Measurements from ENCODE around the gene CCDC186.
A peak's percentile ranks its signal among the peaks of the same experiment; 100 is the strongest.

CCDC186 gene

GRCh38 chr10:114173921-114174694 lies at the start of gene CCDC186:
Gene CCDC186, minus strand, starts transcription at chr10:114174203. Its CDS starts 10,935 bp downstream, at chr10:114163268.
- H3K27ac Mint-ChIP-seq, result peak within 1 kb of the TSS; percentile 97
- H3K4me3 Mint-ChIP-seq, result peak within 1 kb of the TSS; percentile 99
- ATAC-seq, result peak; percentile 98

DNA sequence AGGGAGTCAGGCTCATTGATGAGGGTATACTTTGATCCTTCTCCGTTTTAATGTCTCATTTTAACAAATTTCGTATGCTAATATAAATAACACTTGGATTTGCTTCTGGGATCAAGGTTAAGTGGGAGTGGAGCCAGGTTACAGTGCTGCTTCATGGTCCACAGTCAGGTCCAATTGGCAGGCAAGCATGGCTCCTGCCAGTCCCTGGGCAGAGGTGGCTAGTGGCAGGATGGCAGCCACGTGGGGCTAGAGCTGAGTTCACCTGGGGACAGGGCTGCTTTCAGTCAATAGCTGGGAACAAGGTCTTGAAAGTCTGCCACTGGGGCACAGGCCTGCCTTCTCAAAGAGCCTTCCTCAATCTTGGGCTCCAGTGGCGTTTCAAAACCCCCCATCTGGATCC lies 49.1 kb upstream of the CCDC186 start:
- Mint-ChIP-seq H3K4me3 (no peak overlapping the region), H3K27ac (no peak overlapping the region), H3K27me3 (peaks cover 8% of the 10 kb centered on the region), H3K4me1 (no peaks in the 10 kb centered on the region), H3K36me3 (ENCODE audit: low read depth) (no peaks in the 10 kb centered on the region), H3K9me3 (no peaks in the 10 kb centered on the region)
- DNase-seq, result no peak
- no peak for ATAC-seq

More at GRCh38 chr10:114173921-114174694, at the start of gene CCDC186:
- Mint-ChIP-seq H3K27me3 (no peaks in the 10 kb centered on the region), H3K9me3 (no peaks in the 10 kb centered on the region), H3K36me3 (ENCODE audit: low read depth) (peaks cover 12% of the 10 kb centered on the region), H3K4me1 (peaks cover 33% of the 10 kb centered on the region)
- DNase-seq, result peak; percentile 97

DNA sequence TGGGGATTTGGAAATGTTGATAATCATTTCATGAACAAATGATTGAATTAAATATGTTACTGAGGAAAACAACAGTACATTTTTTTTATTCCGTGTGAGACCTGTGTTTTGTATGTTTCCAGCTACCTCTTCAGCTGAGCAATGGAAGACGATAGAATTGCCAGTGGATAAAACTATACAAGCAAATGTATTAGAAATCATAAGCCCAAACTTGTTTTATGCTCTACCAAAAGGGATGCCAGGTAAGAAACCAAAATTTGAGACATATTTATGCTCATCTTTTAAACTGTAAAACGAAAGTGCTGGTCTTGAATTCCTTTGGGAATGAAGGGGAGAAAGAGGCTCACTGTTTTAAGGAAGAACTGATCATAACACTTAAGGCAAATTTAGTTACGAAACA lies 47.2 kb upstream of the CCDC186 start:
- no peak for ATAC-seq
- Mint-ChIP-seq H3K4me3 (no peak overlapping the region), H3K27ac (no peak overlapping the region), H3K27me3 (peaks cover 3% of the 10 kb centered on the region), H3K4me1 (no peaks in the 10 kb centered on the region), H3K9me3 (no peaks in the 10 kb centered on the region), H3K36me3 (ENCODE audit: low read depth) (no peaks in the 10 kb centered on the region)
- no peak for DNase-seq

GRCh38 chr10:114220281-114220680 lies 46.3 kb upstream of the CCDC186 start:
- H3K4me1 Mint-ChIP-seq, result no peaks in the 10 kb centered on the region
- DNase-seq (no peak), ATAC-seq (no peak)
- no peaks in the 10 kb centered on the region for H3K9me3 Mint-ChIP-seq
- H3K36me3 Mint-ChIP-seq (ENCODE audit: low read depth), result no peaks in the 10 kb centered on the region
- H3K27me3 Mint-ChIP-seq, result peaks cover 2% of the 10 kb centered on the region
- no peak overlapping the region for H3K4me3 Mint-ChIP-seq
- no peak overlapping the region for H3K27ac Mint-ChIP-seq

GRCh38 chr10:114215033-114215432 lies 41.0 kb upstream of the CCDC186 start:
- ATAC-seq (no peak), DNase-seq (no peak)
- H3K4me1 Mint-ChIP-seq, result no peaks in the 10 kb centered on the region
- H3K36me3 Mint-ChIP-seq (ENCODE audit: low read depth), result no peaks in the 10 kb centered on the region
- H3K27ac Mint-ChIP-seq, result no peak overlapping the region
- H3K27me3 Mint-ChIP-seq, result peaks cover 4% of the 10 kb centered on the region
- H3K9me3 Mint-ChIP-seq, result no peaks in the 10 kb centered on the region
- H3K4me3 Mint-ChIP-seq, result no peak overlapping the region

DNA sequence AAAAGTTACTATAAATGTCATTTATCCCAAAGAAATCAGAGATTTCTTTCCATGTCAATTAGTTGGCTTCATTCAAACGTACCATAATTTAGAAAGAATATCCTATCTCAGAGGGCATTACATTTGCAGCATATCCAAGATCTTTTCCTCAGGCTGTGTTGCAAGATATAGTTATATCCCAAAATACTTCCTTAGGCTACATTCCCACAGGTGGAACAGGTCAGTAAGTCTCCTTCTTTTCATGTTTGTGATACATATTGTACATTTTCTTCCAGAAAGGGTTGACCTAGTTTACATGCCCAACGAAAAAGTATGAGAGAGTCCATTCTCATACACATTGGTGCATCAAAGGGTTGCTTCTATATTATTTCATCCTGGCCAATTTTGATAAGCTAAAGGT lies 38.1 kb upstream of the CCDC186 start:
- peaks cover 4% of the 10 kb centered on the region for H3K27me3 Mint-ChIP-seq
- no peaks in the 10 kb centered on the region for H3K9me3 Mint-ChIP-seq
- no peaks in the 10 kb centered on the region for H3K36me3 Mint-ChIP-seq (ENCODE audit: low read depth)
- H3K4me3 Mint-ChIP-seq, result no peak overlapping the region
- no peaks in the 10 kb centered on the region for H3K4me1 Mint-ChIP-seq
- ATAC-seq (no peak), DNase-seq (no peak)
- no peak overlapping the region for H3K27ac Mint-ChIP-seq

DNA sequence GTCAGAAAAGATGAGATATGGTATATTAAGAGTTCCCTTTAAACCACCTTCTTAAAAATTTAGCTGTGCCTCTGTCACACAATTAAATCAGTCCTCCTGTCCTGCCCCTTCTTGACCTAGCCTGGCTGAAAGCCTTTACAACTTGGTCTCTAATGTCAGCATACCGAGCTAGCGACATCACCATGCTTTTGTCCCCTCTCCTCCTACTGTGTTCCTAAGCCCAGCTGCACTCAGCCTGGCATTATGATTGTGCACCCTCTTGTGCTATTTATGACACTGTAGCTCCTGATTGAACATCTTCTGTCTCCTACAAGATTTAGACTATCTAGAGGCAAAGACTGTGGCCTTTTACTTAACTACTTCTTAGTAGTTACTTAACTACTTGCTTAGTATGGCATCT lies 34.3 kb upstream of the CCDC186 start:
- no peaks in the 10 kb centered on the region for H3K36me3 Mint-ChIP-seq (ENCODE audit: low read depth)
- no peak for ATAC-seq
- peaks cover 10% of the 10 kb centered on the region for H3K27me3 Mint-ChIP-seq

DNA sequence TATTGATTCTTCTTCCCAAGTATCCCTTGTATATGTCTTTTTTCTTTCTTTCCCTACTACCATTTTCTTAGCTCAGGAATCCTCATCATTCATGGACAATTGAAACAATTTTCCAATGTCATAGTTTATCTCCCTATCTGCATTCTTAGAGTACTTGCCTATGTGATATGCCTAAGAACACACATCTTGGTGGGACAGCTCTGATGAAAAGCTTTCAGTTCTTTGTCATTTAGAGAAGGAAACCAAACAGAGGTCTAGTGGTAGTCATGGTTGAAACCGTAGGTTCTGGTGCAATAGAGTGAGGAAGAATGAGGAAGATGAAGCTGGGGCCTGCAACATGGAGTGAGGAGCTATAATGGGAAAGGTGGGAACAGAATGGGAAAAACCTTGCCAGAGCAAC lies 33.3 kb upstream of the CCDC186 start:
- ATAC-seq, result no peak
- Mint-ChIP-seq H3K36me3 (ENCODE audit: low read depth) (no peaks in the 10 kb centered on the region), H3K27me3 (peaks cover 10% of the 10 kb centered on the region), H3K4me3 (no peak overlapping the region), H3K27ac (no peak overlapping the region), H3K4me1 (no peaks in the 10 kb centered on the region), H3K9me3 (no peaks in the 10 kb centered on the region)
- no peak for DNase-seq

More for the DNA sequence above, 34.3 kb upstream of the CCDC186 start:
- Mint-ChIP-seq H3K4me1 (no peaks in the 10 kb centered on the region), H3K4me3 (no peak overlapping the region), H3K9me3 (no peaks in the 10 kb centered on the region), H3K27ac (no peak overlapping the region)
- DNase-seq, result no peak

DNA sequence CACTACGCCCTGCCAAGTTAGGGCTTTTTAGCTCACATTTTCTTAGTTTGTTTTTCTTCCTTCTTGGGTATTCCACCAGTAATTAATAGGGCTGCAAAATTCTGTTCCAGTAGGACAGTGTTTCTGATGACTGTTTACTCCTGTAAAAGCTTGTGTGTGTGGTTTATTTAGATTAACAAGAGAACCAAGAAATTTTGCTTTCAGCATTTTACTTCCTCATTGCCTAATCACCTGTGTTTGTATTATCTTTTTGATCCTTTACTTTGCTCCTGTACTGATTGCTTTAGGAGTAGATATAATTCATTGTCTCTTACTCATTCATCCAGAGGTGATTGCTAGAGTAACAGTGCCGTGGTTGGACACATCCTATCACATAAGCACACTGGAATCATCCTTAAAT lies 32.9 kb upstream of the CCDC186 start:
- DNase-seq (no peak), ATAC-seq (no peak)
- Mint-ChIP-seq H3K9me3 (no peaks in the 10 kb centered on the region), H3K27ac (no peak overlapping the region), H3K4me1 (no peaks in the 10 kb centered on the region), H3K27me3 (peaks cover 10% of the 10 kb centered on the region), H3K36me3 (ENCODE audit: low read depth) (no peaks in the 10 kb centered on the region), H3K4me3 (no peak overlapping the region)

DNA sequence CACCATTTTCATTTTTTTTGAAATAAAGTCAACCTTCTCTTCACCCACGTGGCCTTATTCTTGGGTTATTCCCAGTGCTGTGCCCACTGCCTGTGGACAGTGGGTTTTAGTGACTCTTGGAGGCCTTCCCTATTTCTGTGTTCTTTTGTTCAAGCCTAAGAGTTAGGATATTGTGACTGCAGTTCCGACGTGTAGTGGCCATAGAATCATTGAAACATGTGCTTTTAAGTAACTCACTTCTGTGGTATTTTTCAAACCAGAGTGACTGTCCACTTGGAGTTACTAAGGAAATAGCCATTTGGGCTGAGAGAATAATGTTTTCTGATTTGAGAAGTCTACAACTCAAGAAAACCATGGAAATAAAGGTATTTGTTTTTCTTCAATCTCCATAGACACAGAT lies 28.8 kb upstream of the CCDC186 start:
- no peaks in the 10 kb centered on the region for H3K36me3 Mint-ChIP-seq (ENCODE audit: low read depth)
- ATAC-seq, result no peak
- H3K4me1 Mint-ChIP-seq, result no peaks in the 10 kb centered on the region
- no peak overlapping the region for H3K4me3 Mint-ChIP-seq
- peaks cover 9% of the 10 kb centered on the region for H3K27me3 Mint-ChIP-seq
- H3K9me3 Mint-ChIP-seq, result no peaks in the 10 kb centered on the region
- no peak for DNase-seq
- H3K27ac Mint-ChIP-seq, result no peak overlapping the region

GRCh38 chr10:114199239-114199638 lies 25.2 kb upstream of the CCDC186 start:
- Mint-ChIP-seq H3K27ac (no peak overlapping the region), H3K9me3 (no peaks in the 10 kb centered on the region), H3K4me1 (peaks cover 3% of the 10 kb centered on the region), H3K4me3 (no peak overlapping the region), H3K36me3 (ENCODE audit: low read depth) (no peaks in the 10 kb centered on the region), H3K27me3 (peaks cover 14% of the 10 kb centered on the region)
- DNase-seq, result no peak
- ATAC-seq, result no peak

GRCh38 chr10:114195079-114195478 lies 21.1 kb upstream of the CCDC186 start:
- H3K27ac Mint-ChIP-seq, result no peak overlapping the region
- DNase-seq (no peak), ATAC-seq (no peak)
- H3K36me3 Mint-ChIP-seq (ENCODE audit: low read depth), result no peaks in the 10 kb centered on the region
- peaks cover 3% of the 10 kb centered on the region for H3K4me1 Mint-ChIP-seq
- no peaks in the 10 kb centered on the region for H3K9me3 Mint-ChIP-seq
- H3K27me3 Mint-ChIP-seq, result peaks cover 13% of the 10 kb centered on the region
- H3K4me3 Mint-ChIP-seq, result no peak overlapping the region

- no peak for ATAC-seq
- H3K4me3 Mint-ChIP-seq, result no peak overlapping the region
- H3K9me3 Mint-ChIP-seq, result no peaks in the 10 kb centered on the region
Measured at GRCh38 chr10:114189700-114190099, 15.7 kb upstream of the CCDC186 start.

GRCh38 chr10:114188900-114189299 lies 14.9 kb upstream of the CCDC186 start:
- no peaks in the 10 kb centered on the region for H3K36me3 Mint-ChIP-seq (ENCODE audit: low read depth)
- ATAC-seq, result no peak
- H3K27ac Mint-ChIP-seq, result no peak overlapping the region
- H3K4me1 Mint-ChIP-seq, result no peaks in the 10 kb centered on the region
- H3K9me3 Mint-ChIP-seq, result no peaks in the 10 kb centered on the region
- peaks cover 4% of the 10 kb centered on the region for H3K27me3 Mint-ChIP-seq
- no peak overlapping the region for H3K4me3 Mint-ChIP-seq
- DNase-seq, result no peak

More at GRCh38 chr10:114189700-114190099, 15.7 kb upstream of the CCDC186 start:
- H3K27me3 Mint-ChIP-seq, result peaks cover 11% of the 10 kb centered on the region
- H3K4me1 Mint-ChIP-seq, result no peaks in the 10 kb centered on the region
- DNase-seq, result no peak
- no peak overlapping the region for H3K27ac Mint-ChIP-seq
- H3K36me3 Mint-ChIP-seq (ENCODE audit: low read depth), result no peaks in the 10 kb centered on the region

DNA sequence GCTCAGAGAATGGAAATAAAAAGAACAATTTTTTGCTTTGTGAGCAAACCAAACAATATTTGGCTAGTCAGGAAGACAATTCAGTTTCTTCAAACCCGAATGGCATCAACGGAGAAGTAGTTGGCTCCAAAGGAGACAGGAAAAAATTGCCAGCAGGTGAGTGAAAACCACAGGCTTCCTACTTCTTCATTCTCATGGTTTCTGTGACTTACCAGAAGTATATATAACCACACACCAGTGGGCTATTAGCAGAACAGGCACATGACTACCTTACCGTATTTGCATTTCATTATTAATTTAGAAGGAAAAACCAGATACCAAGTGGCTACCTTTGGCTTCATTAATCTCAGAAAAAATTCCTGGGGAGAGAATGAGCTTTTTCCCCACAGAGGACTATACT lies 14.0 kb upstream of the CCDC186 start:
- Mint-ChIP-seq H3K27me3 (peaks cover 4% of the 10 kb centered on the region), H3K36me3 (ENCODE audit: low read depth) (no peaks in the 10 kb centered on the region), H3K4me3 (no peak overlapping the region), H3K9me3 (no peaks in the 10 kb centered on the region), H3K27ac (no peak overlapping the region), H3K4me1 (no peaks in the 10 kb centered on the region)
- no peak for ATAC-seq
- DNase-seq, result no peak

- ATAC-seq, result no peak
- DNase-seq, result no peak
- H3K27me3 Mint-ChIP-seq, result peaks cover 3% of the 10 kb centered on the region
- no peaks in the 10 kb centered on the region for H3K9me3 Mint-ChIP-seq
- H3K4me3 Mint-ChIP-seq, result no peak overlapping the region
- no peaks in the 10 kb centered on the region for H3K4me1 Mint-ChIP-seq
- H3K27ac Mint-ChIP-seq, result no peak overlapping the region
- no peaks in the 10 kb centered on the region for H3K36me3 Mint-ChIP-seq (ENCODE audit: low read depth)
Measured at GRCh38 chr10:114184276-114184675, 10.3 kb upstream of the CCDC186 start.
